ENCODE data around the gene NDUFS1. TPM values are rescaled to one million over a fixed set of nuclear protein-coding genes. Genes with fewer than 3 reads are reported as not detected.
"Not testable (repeated sequence)": the region's sequence is repeated elsewhere in the genome, so short reads cannot be mapped to it uniquely, and the experiment has no call there.

The NDUFS1 gene
- total RNA-seq, 2 experiments from 2014 or later, result 81.2 to 89.3 TPM

GRCh38 chr2:206080927-206081326 is 78.3 kb downstream of the NDUFS1 start:
- POLR2A ChIA-PET, result interaction anchor here (1.0 kb wide), 1 partner anchor 8 kb away, joined by 3 read pairs; no protein-coding TSS in a partner anchor
- ATAC-seq, result no peak
- no peak overlapping the region for H3K27ac Mint-ChIP-seq
- no peaks in the 10 kb centered on the region for H3K9me3 Mint-ChIP-seq
- H3K27me3 Mint-ChIP-seq, result no peaks in the 10 kb centered on the region
- TF ChIP-seq, protein P1, sequence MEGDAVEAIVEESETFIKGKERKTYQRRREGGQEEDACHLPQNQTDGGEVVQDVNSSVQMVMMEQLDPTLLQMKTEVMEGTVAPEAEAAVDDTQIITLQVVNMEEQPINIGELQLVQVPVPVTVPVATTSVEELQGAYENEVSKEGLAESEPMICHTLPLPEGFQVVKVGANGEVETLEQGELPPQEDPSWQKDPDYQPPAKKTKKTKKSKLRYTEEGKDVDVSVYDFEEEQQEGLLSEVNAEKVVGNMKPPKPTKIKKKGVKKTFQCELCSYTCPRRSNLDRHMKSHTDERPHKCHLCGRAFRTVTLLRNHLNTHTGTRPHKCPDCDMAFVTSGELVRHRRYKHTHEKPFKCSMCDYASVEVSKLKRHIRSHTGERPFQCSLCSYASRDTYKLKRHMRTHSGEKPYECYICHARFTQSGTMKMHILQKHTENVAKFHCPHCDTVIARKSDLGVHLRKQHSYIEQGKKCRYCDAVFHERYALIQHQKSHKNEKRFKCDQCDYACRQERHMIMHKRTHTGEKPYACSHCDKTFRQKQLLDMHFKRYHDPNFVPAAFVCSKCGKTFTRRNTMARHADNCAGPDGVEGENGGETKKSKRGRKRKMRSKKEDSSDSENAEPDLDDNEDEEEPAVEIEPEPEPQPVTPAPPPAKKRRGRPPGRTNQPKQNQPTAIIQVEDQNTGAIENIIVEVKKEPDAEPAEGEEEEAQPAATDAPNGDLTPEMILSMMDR (IDR thresholded peaks at IDR 0.05), result no peak
- CTCF ChIA-PET, result no interaction called here
- DNase-seq, result no peak
- peaks cover 4% of the 10 kb centered on the region for H3K36me3 Mint-ChIP-seq (ENCODE audit: low read depth)
- peaks cover 45% of the 10 kb centered on the region for H3K4me1 Mint-ChIP-seq (ENCODE audit: low read depth)
- intact Hi-C loops (cut with micrococcal nuclease), result no loop called here
- no peak overlapping the region for H3K4me3 Mint-ChIP-seq

DNA sequence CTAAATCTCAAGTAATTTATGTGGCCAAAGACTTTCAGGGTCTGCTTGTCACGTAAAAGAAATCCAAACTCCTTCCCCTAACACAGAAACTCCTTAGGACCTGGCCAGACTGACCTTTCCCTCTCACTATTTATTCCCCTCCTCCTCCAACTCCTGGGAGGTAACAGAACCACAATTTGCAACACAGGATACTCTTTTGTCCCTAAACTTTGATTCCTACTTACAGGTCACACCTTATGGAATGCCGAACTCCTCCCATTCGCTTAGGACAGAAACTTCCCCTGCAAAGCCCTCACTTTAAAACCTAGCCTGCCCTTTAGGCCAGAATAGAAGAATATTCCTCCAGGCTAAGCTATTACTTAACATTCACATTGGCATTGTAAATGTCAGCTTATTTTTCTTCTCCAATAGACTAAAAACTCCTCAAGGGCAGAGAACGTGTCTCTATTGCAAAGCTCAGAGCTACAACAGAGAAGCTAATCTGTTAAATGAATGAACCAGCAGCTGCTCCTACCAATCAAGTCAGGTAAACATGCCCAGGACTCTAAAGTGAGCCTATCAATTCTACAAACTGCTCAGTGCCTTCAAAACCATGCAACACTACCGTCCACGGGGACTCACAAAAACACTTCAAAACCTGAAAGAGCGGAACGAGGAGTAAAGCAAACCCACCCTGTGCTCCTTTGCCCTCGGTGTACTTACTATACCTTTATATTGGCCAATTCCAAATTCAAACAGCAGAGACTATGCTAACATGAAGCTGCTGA is 79.4 kb downstream of the NDUFS1 start:
- intact Hi-C loops (cut with micrococcal nuclease), result no loop called here
- Mint-ChIP-seq H3K4me1 (ENCODE audit: low read depth) (peaks cover 49% of the 10 kb centered on the region), H3K36me3 (ENCODE audit: low read depth) (peaks cover 2% of the 10 kb centered on the region), H3K4me3 (no peak overlapping the region), H3K27me3 (no peaks in the 10 kb centered on the region), H3K9me3 (no peaks in the 10 kb centered on the region), H3K27ac (no peak overlapping the region)
- POLR2A ChIA-PET, result interaction anchor here (0.6 to 1.4 kb wide), 2 partner anchors 14 to 81 kb away, joined by 3 to 4 read pairs; no protein-coding TSS in a partner anchor
- TF ChIP-seq, protein P1 (IDR thresholded peaks at IDR 0.05), result no peak
- no peak for ATAC-seq
- CTCF ChIA-PET, result interaction anchor here (1.4 kb wide), 1 partner anchor 8 kb away, joined by 3 read pairs; no protein-coding TSS in a partner anchor
- DNase-seq, result no peak

DNA sequence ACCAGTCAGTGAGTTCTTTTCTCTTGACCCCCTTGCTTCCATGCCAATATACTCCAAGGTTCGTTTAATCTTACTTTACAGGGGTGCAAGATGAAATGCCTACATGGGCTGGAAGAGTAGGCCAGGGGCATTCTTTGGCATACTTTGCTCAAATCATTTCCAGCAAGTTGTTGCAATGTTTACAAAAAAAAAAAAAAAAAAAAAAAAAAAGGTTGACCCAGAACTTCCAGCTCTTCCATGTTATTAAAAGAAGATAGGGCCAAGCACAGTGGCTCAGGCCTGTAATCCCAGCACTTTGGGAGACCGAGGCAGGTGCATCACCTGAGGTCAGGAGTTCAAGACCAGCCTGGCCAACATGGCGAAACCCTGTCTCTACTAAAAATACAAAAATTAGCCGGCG is 81.4 kb downstream of the NDUFS1 start:
- ChIA-PET POLR2A (interaction anchor here (0.8 kb wide), 1 partner anchor 8 kb away, joined by 3 read pairs; the partner anchor contains the start of gene INO80D), CTCF (interaction anchor here (1.0 kb wide), 2 partner anchors 9 to 10 kb away, joined by 3 read pairs; no protein-coding TSS in a partner anchor)
- H3K4me3 Mint-ChIP-seq; intact Hi-C loops (cut with micrococcal nuclease); H3K27me3 Mint-ChIP-seq; H3K36me3 Mint-ChIP-seq (ENCODE audit: low read depth); H3K27ac Mint-ChIP-seq; DNase-seq; H3K9me3 Mint-ChIP-seq; ATAC-seq: not testable (repeated sequence)
- H3K4me1 Mint-ChIP-seq (ENCODE audit: low read depth), result peaks cover 44% of the 10 kb centered on the region

DNA sequence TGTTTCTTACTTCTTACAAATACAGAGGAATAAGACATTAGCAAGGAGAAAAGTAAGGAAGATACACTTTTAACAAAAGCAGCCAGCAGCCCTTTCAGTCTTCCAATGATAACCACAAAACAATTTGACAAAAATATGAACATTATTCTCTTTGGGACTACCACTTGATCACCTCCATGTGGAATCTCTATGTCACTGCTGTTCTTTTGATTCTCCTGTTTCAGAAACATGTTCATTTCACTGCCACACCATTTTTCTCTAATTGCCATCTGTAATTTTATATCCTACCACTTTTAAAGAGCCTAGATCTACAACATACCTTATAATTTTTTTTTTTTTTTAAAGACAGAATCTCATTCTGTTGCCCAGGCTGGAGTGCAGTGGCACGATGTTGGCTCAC is 84.1 kb downstream of the NDUFS1 start:
- CTCF ChIA-PET, result no interaction called here
- TF ChIP-seq, protein P1 (IDR thresholded peaks at IDR 0.05), result no peak
- intact Hi-C loops (cut with micrococcal nuclease), result no loop called here
- H3K36me3 Mint-ChIP-seq (ENCODE audit: low read depth), result peaks cover 10% of the 10 kb centered on the region
- no peaks in the 10 kb centered on the region for H3K9me3 Mint-ChIP-seq
- ATAC-seq, result no peak
- POLR2A ChIA-PET, result no interaction called here
- no peak overlapping the region for H3K4me3 Mint-ChIP-seq
- no peak overlapping the region for H3K27ac Mint-ChIP-seq
- no peak for DNase-seq
- H3K4me1 Mint-ChIP-seq (ENCODE audit: low read depth), result peaks cover 38% of the 10 kb centered on the region
- no peaks in the 10 kb centered on the region for H3K27me3 Mint-ChIP-seq

DNA sequence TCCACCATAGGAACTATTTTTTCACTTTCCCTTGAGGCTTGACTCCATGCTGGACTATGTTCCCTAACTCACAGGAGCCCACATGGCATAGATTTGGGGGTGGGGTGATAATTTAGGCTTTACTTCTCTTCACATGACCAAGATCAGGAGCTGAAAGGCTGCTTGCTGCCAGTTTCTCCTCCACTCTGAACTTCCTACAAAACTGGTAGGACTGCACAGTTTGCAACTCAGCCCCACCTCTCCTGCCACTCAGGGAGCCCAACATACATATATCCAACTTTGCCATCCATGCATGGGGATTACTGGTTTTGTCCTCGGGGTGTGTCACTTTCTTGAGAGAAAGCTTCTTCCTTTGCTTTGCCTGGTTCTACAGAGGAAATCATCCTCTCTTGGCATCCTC is 87.4 kb downstream of the NDUFS1 start:
- Mint-ChIP-seq H3K36me3 (ENCODE audit: low read depth) (peaks cover 16% of the 10 kb centered on the region), H3K27ac (no peak overlapping the region), H3K4me1 (ENCODE audit: low read depth) (peaks cover 35% of the 10 kb centered on the region), H3K27me3 (no peaks in the 10 kb centered on the region), H3K9me3 (no peaks in the 10 kb centered on the region), H3K4me3 (no peak overlapping the region)
- ATAC-seq (no peak), DNase-seq (no peak)
- TF ChIP-seq, protein P1 (IDR thresholded peaks at IDR 0.05), result no peak
- ChIA-PET POLR2A (interaction anchor here (0.6 to 1.8 kb wide), 3 partner anchors 12 to 71 kb away, joined by 3 to 8 read pairs (median 3); partner anchors contain the start of gene INO80D), CTCF (interaction anchor here (0.9 to 1.6 kb wide), 2 partner anchors 8 to 14 kb away, joined by 3 to 4 read pairs; partner anchors contain the start of gene INO80D)
- intact Hi-C loops (cut with micrococcal nuclease), result no loop called here
